HepG2 (cell line): Measurements from ENCODE around the gene FUT6. TPM values are rescaled to one million over a fixed set of nuclear protein-coding genes. Genes with fewer than 3 reads are reported as not detected.
A peak's percentile ranks its signal among the peaks of the same experiment; 100 is the strongest.

Source experiments
- ATAC-seq: fragments of 200-7000 bp; cut with Tn5 transposase; 3 replicates; pipeline ENCODE4 v1.9.1; 2020; ENCODE audit warnings: mild to moderate bottlenecking, moderate library complexity
- BruUV-seq: library from RNA; stranded (reverse); fragments of 400-500 nt; replicated peaks from 2 replicates; lab custom pipeline; 2021; lab: Mats Ljungman, UMichigan
- CTCF ChIA-PET: fragments of 300-600 bp; formaldehyde crosslinking; extraction: SDS; loops from one replicate; lab custom pipeline; 2021; ENCODE audit warnings: low total read pairs, inconsistent platforms, low intra/inter-chr PET ratio; lab: Yijun Ruan, JAX
- POLR2A ChIA-PET: fragments of 350-600 bp; sonication (Branson Sonifier 250); formaldehyde crosslinking; loops from one replicate; lab custom pipeline; 2020; ENCODE audit warnings: antibody characterized with exemption, inconsistent platforms; lab: Yijun Ruan, JAX
- DNase-seq: peaks from one replicate; pipeline ENCODE4 v3.0.0-alpha.2; 2015; ENCODE audit warnings: low spot score
- FAIRE-seq: peaks from 3 replicates; lab custom pipeline; 2011; peaks lifted over from hg19 to GRCh38; lab: Jason Lieb, UNC
- H2AFZ ChIP-seq: one replicate; pipeline ENCODE4 v1.6.1; 2011; ENCODE audit warnings: low read length, inconsistent platforms
- H3K27ac ChIP-seq: fragments of 300-600 bp; 3 replicates; pipeline ENCODE4 v1.8.0; 2011; ENCODE audit warnings: mixed run types, mild to moderate bottlenecking, mixed read lengths, low read length, inconsistent platforms; ENCODE audit not compliant: insufficient read depth; ENCODE audit errors: extremely low read length
- H3K27me3 ChIP-seq, 2 experiments: fragments of 200-600 bp in 1 of 2; 2 replicates in 1 of 2; 3 replicates in 1 of 2; pipeline versions ENCODE4 v1.6.0 to v1.8.0; 2011; ENCODE audit warnings: low read length in 2 of 2, mild to moderate bottlenecking in 2 of 2, moderate library complexity in 2 of 2, inconsistent platforms in 1 of 2; ENCODE audit not compliant: insufficient read depth in 2 of 2, control insufficient read depth in 1 of 2
- H3K36me3 ChIP-seq, 2 experiments: fragments of 200-600 bp in 1 of 2; replicated peaks in 1 of 2; 2 replicates in 1 of 2; 3 replicates in 1 of 2; pipeline versions ENCODE4 v1.5.1 to v1.8.0; 2011; ENCODE audit warnings: low read length in 2 of 2, inconsistent platforms in 1 of 2; ENCODE audit not compliant: insufficient read depth in 2 of 2, control insufficient read depth in 1 of 2
- H3K4me1 ChIP-seq: 2 replicates; pipeline ENCODE4 v1.5.1; 2012; ENCODE audit warnings: low read length, inconsistent platforms; ENCODE audit not compliant: insufficient read depth
- H3K4me2 ChIP-seq: 2 replicates; pipeline ENCODE4 v1.6.0; 2011; ENCODE audit warnings: low read depth, low read length, inconsistent platforms
- H3K4me3 ChIP-seq, 3 experiments: fragments of 200-600 bp in 1 of 3; sonication (generic), shearing (Covaris generic) in 1 of 3; replicated peaks in 1 of 3; 2 replicates each; pipeline ENCODE4 v1.5.1; 2011 to 2016; ENCODE audit warnings: low read length in 3 of 3, inconsistent platforms in 2 of 3, low read depth in 2 of 3, mild to moderate bottlenecking in 2 of 3, control low read depth in 1 of 3, mixed read lengths in 1 of 3; ENCODE audit not compliant: insufficient read depth in 1 of 3
- H3K79me2 ChIP-seq: one replicate; pipeline ENCODE4 v1.6.1; 2011; ENCODE audit warnings: low read length, inconsistent platforms; ENCODE audit not compliant: insufficient read depth
- H3K9ac ChIP-seq: 2 replicates; pipeline ENCODE4 v1.6.0; 2011; ENCODE audit warnings: mild to moderate bottlenecking, low read depth, low read length, inconsistent platforms; ENCODE audit not compliant: insufficient read depth
- H3K9me3 ChIP-seq: 2 replicates; pipeline ENCODE4 v1.5.1; 2012; ENCODE audit warnings: mild to moderate bottlenecking, low read length
- H4K20me1 ChIP-seq: 2 replicates; pipeline ENCODE4 v1.6.0; 2011; ENCODE audit warnings: inconsistent platforms, mild to moderate bottlenecking, low read length, moderate library complexity; ENCODE audit not compliant: insufficient read depth
- CBFB ChIP-seq: sonication (generic); formaldehyde crosslinking; IDR thresholded peaks from 2 replicates; pipeline ENCODE4 v1.4.0; 2020; ENCODE audit warnings: missing genetic modification reagents
- FOSL2 ChIP-seq: sonication (generic); formaldehyde crosslinking; IDR thresholded peaks from 2 replicates; pipeline ENCODE4 v1.4.0; 2020; ENCODE audit warnings: missing genetic modification reagents
- LCORL ChIP-seq, 2 experiments: fragments of 450-650 bp in 1 of 2; sonication (generic) in 1 of 2; formaldehyde crosslinking in 1 of 2; IDR thresholded peaks; 2 replicates each; pipeline versions ENCODE4 v1.5.0 to v1.6.1; 2017 to 2020; ENCODE audit warnings: antibody characterized with exemption in 1 of 2, missing genetic modification reagents in 1 of 2
- ONECUT2 ChIP-seq: sonication (generic); formaldehyde crosslinking; IDR thresholded peaks from 2 replicates; pipeline ENCODE4 v1.4.0; 2020; ENCODE audit warnings: missing genetic modification reagents
- ZMYM3 ChIP-seq: sonication (generic); formaldehyde crosslinking; IDR thresholded peaks from 2 replicates; pipeline ENCODE4 v1.5.1; 2020; ENCODE audit warnings: mild to moderate bottlenecking, missing genetic modification reagents
- ZNF768 ChIP-seq: sonication (generic); formaldehyde crosslinking; IDR thresholded peaks from 2 replicates; pipeline ENCODE4 v1.4.0; 2020; ENCODE audit warnings: missing genetic modification reagents
- WGBS: methylation state at CpG from one replicate; pipeline ENCODE4 v1.1.6; 2017; ENCODE audit warnings: low lambda C conversion rate; 5-methylcytosine and 5-hydroxymethylcytosine counted together
- in situ Hi-C: cut with HindIII; loops from 2 replicates; pipeline ENCODE4 v1.10.0; 2017; ENCODE audit warnings: low pct_unique_long_range_greater_than_20kb; ENCODE audit not compliant: extremely low pct_ligation_motif_present
- intact Hi-C: fragments of 100-400 bp; cut with micrococcal nuclease; formaldehyde crosslinking; loops from one replicate; pipeline ENCODE4 v1.10.0; 2022; ENCODE audit not compliant: unreplicated experiment
- polyA plus RNA-seq, 8 experiments: library from polyadenylated mRNA; depleted of rRNA in 3 of 8; stranded (reverse) in 7 of 8; unstranded in 1 of 8; fragments of >200 nt; fragmentation: Illumina TruSeq in 4 of 8; extraction: Trizol in 4 of 8; gene quantifications; 2 replicates each; pipeline versions ENCODE4 v1.2.1 to v1.2.3, GENCODE V29; 2011 to 2016; ENCODE audit warnings: low read depth in 4 of 8, missing spikeins in 1 of 8, mixed read lengths in 1 of 8; ENCODE audit not compliant: insufficient read depth in 1 of 8
- total RNA-seq, 5 experiments: library from RNA; depleted of rRNA; stranded (reverse); fragments of >200 nt; fragmentation: Illumina TruSeq; extraction: Trizol; gene quantifications; 2 replicates each; pipeline ENCODE4 v1.2.3, GENCODE V29; 2016; ENCODE audit warnings: low read depth in 1 of 5
- TF ChIP-seq, protein P1 (sequence below): sonication (generic); formaldehyde crosslinking; IDR thresholded peaks from 2 replicates; pipeline ENCODE4 v1.5.0; 2020; ENCODE audit warnings: missing genetic modification reagents
- TF ChIP-seq, protein P2 (sequence below): sonication (generic); formaldehyde crosslinking; IDR thresholded peaks from 2 replicates; pipeline ENCODE4 v1.4.0; 2020; ENCODE audit warnings: mild to moderate bottlenecking, missing genetic modification reagents

Gene FUT6
- total and polyA plus RNA-seq, 2 of the 13 experiments (the other 11 are each of a cell fraction or from before 2014, with no cell fraction given) = 8.2 to 27.7 TPM

DNA sequence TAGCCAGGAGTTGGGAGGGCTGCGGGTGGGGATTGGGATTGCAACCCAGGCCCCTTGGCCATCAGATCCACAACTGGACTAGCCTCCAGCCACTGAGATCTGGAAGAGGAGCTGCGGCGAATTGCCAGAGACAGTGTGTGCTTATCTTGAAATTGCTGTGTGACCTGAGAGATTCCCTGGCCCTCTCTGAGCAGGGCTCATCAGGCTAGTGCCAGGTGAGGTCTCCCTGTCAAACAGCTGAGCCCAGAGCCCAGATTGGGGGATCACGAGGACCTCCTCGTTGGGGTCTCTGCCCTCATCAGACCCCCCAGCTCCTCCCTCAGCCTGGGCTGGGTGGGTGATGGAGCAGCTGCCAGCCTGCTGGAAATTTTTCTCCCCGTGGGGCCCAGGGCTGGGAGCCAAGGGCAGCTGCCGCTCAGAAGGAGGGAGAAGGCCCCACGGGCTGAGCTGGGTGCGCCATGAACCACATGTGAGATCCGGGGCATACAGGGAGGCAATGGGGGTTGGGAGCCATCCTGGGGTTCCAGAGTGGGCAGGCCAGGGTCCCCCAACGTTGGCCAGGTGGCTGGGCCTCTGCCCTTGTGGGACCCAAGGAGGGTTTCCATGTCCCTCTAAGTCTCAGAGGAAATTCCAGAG, 23.6 kb upstream of the FUT6 start:
- Histone ChIP-seq H3K4me3 (no peak overlapping the region), H4K20me1 (no peaks in the 10 kb centered on the region), H3K27ac (no peak overlapping the region), H3K9me3 (no peaks in the 10 kb centered on the region), H3K4me2 (no peak overlapping the region), H3K36me3 (no peaks in the 10 kb centered on the region), H3K4me1 (peaks cover 56% of the 10 kb centered on the region), H3K79me2 (no peaks in the 10 kb centered on the region), H2AFZ (no peak overlapping the region), H3K9ac (0 out of 2 replicates have a peak overlapping the region, but pooled peaks have one; percentile 10), H3K27me3 (no peaks in the 10 kb centered on the region)
- ChIA-PET CTCF (no interaction called here), POLR2A (interaction anchor here (1.0 to 2.3 kb wide), 3 partner anchors 24 to 41 kb away, joined by 4 to 7 read pairs (median 4); partner anchors contain the start of genes FUT6, NDUFA11 and VMAC)
- no peak for ATAC-seq
- no TSS peak for BruUV-seq
- no peak for DNase-seq
- in situ Hi-C loops (no loop called here), intact Hi-C loops (no loop called here)
- 42% methylated on average over 6 of the region's 11 CpGs for WGBS
- no peak for TF ChIP-seq LCORL (IDR thresholded peaks at IDR 0.05)
- no peak for TF ChIP-seq LCORL (CRISPR knock-in tag; IDR thresholded peaks at IDR 0.05)
- peak; percentile 82 for TF ChIP-seq ZMYM3 (CRISPR knock-in tag)
- TF ChIP-seq FOSL2 (CRISPR knock-in tag) = no peak
- TF ChIP-seq, protein P1, sequence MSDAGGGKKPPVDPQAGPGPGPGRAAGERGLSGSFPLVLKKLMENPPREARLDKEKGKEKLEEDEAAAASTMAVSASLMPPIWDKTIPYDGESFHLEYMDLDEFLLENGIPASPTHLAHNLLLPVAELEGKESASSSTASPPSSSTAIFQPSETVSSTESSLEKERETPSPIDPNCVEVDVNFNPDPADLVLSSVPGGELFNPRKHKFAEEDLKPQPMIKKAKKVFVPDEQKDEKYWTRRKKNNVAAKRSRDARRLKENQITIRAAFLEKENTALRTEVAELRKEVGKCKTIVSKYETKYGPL (CRISPR knock-in tag) = no peak
- no peak for TF ChIP-seq CBFB (CRISPR knock-in tag)
- no peak for TF ChIP-seq ONECUT2 (CRISPR knock-in tag)
- TF ChIP-seq ZNF768 (CRISPR knock-in tag) = peak; percentile 99
- TF ChIP-seq, protein P2, sequence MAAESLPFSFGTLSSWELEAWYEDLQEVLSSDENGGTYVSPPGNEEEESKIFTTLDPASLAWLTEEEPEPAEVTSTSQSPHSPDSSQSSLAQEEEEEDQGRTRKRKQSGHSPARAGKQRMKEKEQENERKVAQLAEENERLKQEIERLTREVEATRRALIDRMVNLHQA (CRISPR knock-in tag) = no peak
- FAIRE-seq = no peak
